Tibial nerve (tissue), 3 donors: Measurements from ENCODE around the gene OTX1.

ENCODE experiments used
- EP300 ChIP-seq, 2 donors: sonication (generic); formaldehyde crosslinking; IDR thresholded peaks; one replicate each; pipeline ENCODE4 v1.6.1; 2017; ENCODE audit warnings: antibody characterized with exemption in 2 of 2, mild to moderate bottlenecking in 1 of 2
- POLR2A ChIP-seq, 2 donors: fragments of 450-650 bp; IDR thresholded peaks; one replicate each; pipeline ENCODE4 v1.6.1; 2017; ENCODE audit warnings: antibody characterized with exemption in 2 of 2, mild to moderate bottlenecking in 2 of 2, moderate library complexity in 2 of 2

DNA sequence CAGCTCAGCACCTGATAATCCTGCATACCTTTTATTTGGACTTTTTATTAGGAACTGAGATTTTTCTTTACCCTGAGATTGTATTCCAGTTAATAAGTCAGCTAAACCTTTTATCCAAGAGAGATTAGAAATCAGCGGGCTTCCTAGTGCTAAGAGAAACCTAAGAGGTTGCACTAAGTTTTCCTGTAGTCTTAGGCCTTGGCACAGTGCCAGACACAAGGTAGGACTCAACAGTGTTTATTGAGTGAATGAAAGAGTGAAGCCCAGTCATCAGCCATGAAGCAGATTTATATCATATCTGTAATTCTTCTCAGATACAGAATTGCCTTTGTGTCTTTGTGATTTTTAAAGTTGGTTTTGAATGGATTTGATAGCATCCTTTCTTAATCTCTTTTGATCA lies 13.6 kb downstream of the OTX1 start:
- TF ChIP-seq POLR2A (IDR thresholded peaks at IDR 0.05): no peak
- no peak for TF ChIP-seq EP300 (IDR thresholded peaks at IDR 0.05)
